ENCODE measurements around the gene PLEKHA1.
A peak's percentile ranks its signal among the peaks of the same experiment; 100 is the strongest.

PLEKHA1 gene

GRCh38 chr10:122379041-122379440 is 4.5 kb downstream of the PLEKHA1 start:
- no peak for DNase-seq (ENCODE audit: low spot score)

- DNase-seq (ENCODE audit: low spot score): no peak
Measured at GRCh38 chr10:122379537-122379936, 5.0 kb downstream of the PLEKHA1 start.

GRCh38 chr10:122380703-122381102 is 6.2 kb downstream of the PLEKHA1 start:
- DNase-seq (ENCODE audit: low spot score): no peak

- DNase-seq (ENCODE audit: low spot score): no peak
Measured at GRCh38 chr10:122381680-122382079, 7.2 kb downstream of the PLEKHA1 start.

GRCh38 chr10:122386514-122386913 is 12.0 kb downstream of the PLEKHA1 start:
- no peak for DNase-seq (ENCODE audit: low spot score)

- no peak for DNase-seq (ENCODE audit: low spot score)
Measured at GRCh38 chr10:122387572-122387971, 13.1 kb downstream of the PLEKHA1 start.

- no peak for DNase-seq (ENCODE audit: low spot score)
Measured at GRCh38 chr10:122388287-122388997, 13.9 kb downstream of the PLEKHA1 start.

- DNase-seq (ENCODE audit: low spot score): no peak
Measured at GRCh38 chr10:122390271-122390670, 15.8 kb downstream of the PLEKHA1 start.

GRCh38 chr10:122390679-122391078 is 16.2 kb downstream of the PLEKHA1 start:
- no peak for DNase-seq (ENCODE audit: low spot score)

GRCh38 chr10:122391875-122392274 is 17.4 kb downstream of the PLEKHA1 start:
- no peak for DNase-seq (ENCODE audit: low spot score)

- no peak for DNase-seq (ENCODE audit: low spot score)
Measured at GRCh38 chr10:122392835-122393234, 18.3 kb downstream of the PLEKHA1 start.

GRCh38 chr10:122393288-122393687 is 18.8 kb downstream of the PLEKHA1 start:
- no peak for DNase-seq (ENCODE audit: low spot score)

GRCh38 chr10:122402548-122403131 is 28.1 kb downstream of the PLEKHA1 start:
- DNase-seq (ENCODE audit: low spot score): no peak

- no peak for DNase-seq (ENCODE audit: low spot score)
Measured at GRCh38 chr10:122404576-122404975, 30.1 kb downstream of the PLEKHA1 start.

- DNase-seq (ENCODE audit: low spot score): no peak
Measured at GRCh38 chr10:122407375-122408125, 33.0 kb downstream of the PLEKHA1 start.

- no peak for DNase-seq (ENCODE audit: low spot score)
Measured at GRCh38 chr10:122413327-122413726, 38.8 kb downstream of the PLEKHA1 start.

GRCh38 chr10:122417667-122418066 is 43.2 kb downstream of the PLEKHA1 start:
- peak; percentile 5 for DNase-seq (ENCODE audit: low spot score)

GRCh38 chr10:122419016-122419415 is 44.5 kb downstream of the PLEKHA1 start:
- DNase-seq (ENCODE audit: low spot score): no peak

GRCh38 chr10:122419876-122420623 is 45.5 kb downstream of the PLEKHA1 start:
- DNase-seq (ENCODE audit: low spot score): peak; percentile 65

GRCh38 chr10:122420624-122421007 is 46.1 kb downstream of the PLEKHA1 start:
- DNase-seq (ENCODE audit: low spot score): no peak

- no peak for DNase-seq (ENCODE audit: low spot score)
Measured at GRCh38 chr10:122421054-122421625, 46.6 kb downstream of the PLEKHA1 start.

GRCh38 chr10:122421742-122422141 is 47.2 kb downstream of the PLEKHA1 start:
- DNase-seq (ENCODE audit: low spot score): no peak

Measured in AG08395 (cell line).